A549 (cell line): ENCODE data around the gene CYB5RL.

Experiments used
- SMC3 ChIP-seq: fragments of >200 bp; sonication (Bioruptor Twin); formaldehyde crosslinking; IDR thresholded peaks from 3 replicates; pipeline ENCODE4 v1.6.1; 2018; ENCODE audit warnings: inconsistent platforms
- TF ChIP-seq, protein P1 (sequence below): fragments of 200-600 bp; sonication (generic); IDR thresholded peaks from 2 replicates; pipeline ENCODE4 v1.6.1; 2016; ENCODE audit warnings: antibody characterized with exemption, mild to moderate bottlenecking, moderate library complexity
- TF ChIP-seq, protein P2 (sequence below): fragments of >200 bp; sonication (Bioruptor Twin); formaldehyde crosslinking; IDR thresholded peaks from 3 replicates; pipeline ENCODE4 v1.5.1; 2016
- TF ChIP-seq, protein P3 (sequence below): fragments of 450-650 bp; IDR thresholded peaks from 2 replicates; pipeline ENCODE4 v1.6.1; 2014; ENCODE audit warnings: antibody characterized with exemption

DNA sequence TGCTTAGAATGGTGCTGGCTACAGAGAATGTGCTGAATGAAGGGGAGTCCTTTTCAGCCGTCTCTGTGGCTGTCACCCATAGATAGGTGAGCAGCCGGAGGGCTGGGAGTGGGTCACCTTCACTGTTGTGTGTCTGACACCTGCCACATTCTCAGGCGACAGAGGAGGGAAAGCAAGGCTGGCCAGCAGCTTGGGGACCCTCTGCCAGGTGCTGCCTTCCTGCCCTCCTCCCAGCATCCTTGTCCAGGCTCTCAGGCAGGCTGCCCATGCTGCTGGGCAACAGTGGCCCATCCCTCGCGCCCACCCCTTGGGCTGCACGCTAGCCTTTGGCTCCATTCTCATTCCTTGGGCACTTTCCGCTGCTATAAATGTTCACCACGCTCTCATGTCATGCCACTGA, 22.1 kb downstream of the CYB5RL start:
- TF ChIP-seq, protein P1, sequence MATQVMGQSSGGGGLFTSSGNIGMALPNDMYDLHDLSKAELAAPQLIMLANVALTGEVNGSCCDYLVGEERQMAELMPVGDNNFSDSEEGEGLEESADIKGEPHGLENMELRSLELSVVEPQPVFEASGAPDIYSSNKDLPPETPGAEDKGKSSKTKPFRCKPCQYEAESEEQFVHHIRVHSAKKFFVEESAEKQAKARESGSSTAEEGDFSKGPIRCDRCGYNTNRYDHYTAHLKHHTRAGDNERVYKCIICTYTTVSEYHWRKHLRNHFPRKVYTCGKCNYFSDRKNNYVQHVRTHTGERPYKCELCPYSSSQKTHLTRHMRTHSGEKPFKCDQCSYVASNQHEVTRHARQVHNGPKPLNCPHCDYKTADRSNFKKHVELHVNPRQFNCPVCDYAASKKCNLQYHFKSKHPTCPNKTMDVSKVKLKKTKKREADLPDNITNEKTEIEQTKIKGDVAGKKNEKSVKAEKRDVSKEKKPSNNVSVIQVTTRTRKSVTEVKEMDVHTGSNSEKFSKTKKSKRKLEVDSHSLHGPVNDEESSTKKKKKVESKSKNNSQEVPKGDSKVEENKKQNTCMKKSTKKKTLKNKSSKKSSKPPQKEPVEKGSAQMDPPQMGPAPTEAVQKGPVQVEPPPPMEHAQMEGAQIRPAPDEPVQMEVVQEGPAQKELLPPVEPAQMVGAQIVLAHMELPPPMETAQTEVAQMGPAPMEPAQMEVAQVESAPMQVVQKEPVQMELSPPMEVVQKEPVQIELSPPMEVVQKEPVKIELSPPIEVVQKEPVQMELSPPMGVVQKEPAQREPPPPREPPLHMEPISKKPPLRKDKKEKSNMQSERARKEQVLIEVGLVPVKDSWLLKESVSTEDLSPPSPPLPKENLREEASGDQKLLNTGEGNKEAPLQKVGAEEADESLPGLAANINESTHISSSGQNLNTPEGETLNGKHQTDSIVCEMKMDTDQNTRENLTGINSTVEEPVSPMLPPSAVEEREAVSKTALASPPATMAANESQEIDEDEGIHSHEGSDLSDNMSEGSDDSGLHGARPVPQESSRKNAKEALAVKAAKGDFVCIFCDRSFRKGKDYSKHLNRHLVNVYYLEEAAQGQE, result no peak
- TF ChIP-seq, protein P2, sequence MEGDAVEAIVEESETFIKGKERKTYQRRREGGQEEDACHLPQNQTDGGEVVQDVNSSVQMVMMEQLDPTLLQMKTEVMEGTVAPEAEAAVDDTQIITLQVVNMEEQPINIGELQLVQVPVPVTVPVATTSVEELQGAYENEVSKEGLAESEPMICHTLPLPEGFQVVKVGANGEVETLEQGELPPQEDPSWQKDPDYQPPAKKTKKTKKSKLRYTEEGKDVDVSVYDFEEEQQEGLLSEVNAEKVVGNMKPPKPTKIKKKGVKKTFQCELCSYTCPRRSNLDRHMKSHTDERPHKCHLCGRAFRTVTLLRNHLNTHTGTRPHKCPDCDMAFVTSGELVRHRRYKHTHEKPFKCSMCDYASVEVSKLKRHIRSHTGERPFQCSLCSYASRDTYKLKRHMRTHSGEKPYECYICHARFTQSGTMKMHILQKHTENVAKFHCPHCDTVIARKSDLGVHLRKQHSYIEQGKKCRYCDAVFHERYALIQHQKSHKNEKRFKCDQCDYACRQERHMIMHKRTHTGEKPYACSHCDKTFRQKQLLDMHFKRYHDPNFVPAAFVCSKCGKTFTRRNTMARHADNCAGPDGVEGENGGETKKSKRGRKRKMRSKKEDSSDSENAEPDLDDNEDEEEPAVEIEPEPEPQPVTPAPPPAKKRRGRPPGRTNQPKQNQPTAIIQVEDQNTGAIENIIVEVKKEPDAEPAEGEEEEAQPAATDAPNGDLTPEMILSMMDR, result no peak
- TF ChIP-seq, protein P3, sequence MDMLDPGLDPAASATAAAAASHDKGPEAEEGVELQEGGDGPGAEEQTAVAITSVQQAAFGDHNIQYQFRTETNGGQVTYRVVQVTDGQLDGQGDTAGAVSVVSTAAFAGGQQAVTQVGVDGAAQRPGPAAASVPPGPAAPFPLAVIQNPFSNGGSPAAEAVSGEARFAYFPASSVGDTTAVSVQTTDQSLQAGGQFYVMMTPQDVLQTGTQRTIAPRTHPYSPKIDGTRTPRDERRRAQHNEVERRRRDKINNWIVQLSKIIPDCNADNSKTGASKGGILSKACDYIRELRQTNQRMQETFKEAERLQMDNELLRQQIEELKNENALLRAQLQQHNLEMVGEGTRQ, result no peak
- no peak for TF ChIP-seq SMC3
